ENCODE measurements around the gene RNU7-1. TPM values are rescaled to one million over a fixed set of nuclear protein-coding genes. Genes with fewer than 3 reads are reported as not detected.
A peak's percentile ranks its signal among the peaks of the same experiment; 100 is the strongest.

The RNU7-1 gene
- polyA plus RNA-seq, 1 experiment: not detected

GRCh38 chr12:6941782-6942181, 1.8 kb upstream of the RNU7-1 start:
- no peak for TF ChIP-seq CTCF (IDR thresholded peaks at IDR 0.05; ENCODE audit: insufficient read depth, low read depth, low read length)
- ChIA-PET POLR2A (no interaction called here), CTCF (interaction anchor here (1.4 to 10.0 kb wide), 4 partner anchors 17 to 70 kb away, joined by 5 to 129 read pairs (median 14); partner anchors contain the start of gene SPSB2)
- Histone ChIP-seq H3K27me3 (ENCODE audit: control insufficient read depth, insufficient read depth, low read length) (no peaks in the 10 kb centered on the region), H3K4me3 (ENCODE audit: low read depth, low read length) (no peak overlapping the region), H3K36me3 (ENCODE audit: control insufficient read depth, insufficient read depth, low read length) (peaks cover 28% of the 10 kb centered on the region)
- DNase-seq (ENCODE audit: low read depth): no peak

GRCh38 chr12:6942331-6942665, 1.3 kb upstream of the RNU7-1 start:
- H3K27me3 ChIP-seq (ENCODE audit: control insufficient read depth, insufficient read depth, low read length): no peaks in the 10 kb centered on the region
- H3K4me3 ChIP-seq (ENCODE audit: low read depth, low read length): no peak overlapping the region
- DNase-seq (ENCODE audit: low read depth): no peak
- CTCF ChIA-PET: interaction anchor here (6.5 to 10.0 kb wide), 2 partner anchors 18 to 19 kb away, joined by 65 to 129 read pairs; no protein-coding TSS in a partner anchor
- POLR2A ChIA-PET: no interaction called here
- TF ChIP-seq CTCF (IDR thresholded peaks at IDR 0.05; ENCODE audit: insufficient read depth, low read depth, low read length): no peak
- H3K36me3 ChIP-seq (ENCODE audit: control insufficient read depth, insufficient read depth, low read length): peaks cover 24% of the 10 kb centered on the region

- DNase-seq (ENCODE audit: low read depth): peak; percentile 66
- no peak for TF ChIP-seq CTCF (IDR thresholded peaks at IDR 0.05; ENCODE audit: insufficient read depth, low read depth, low read length)
- Histone ChIP-seq H3K4me3 (ENCODE audit: low read depth, low read length) (peak overlapping the region; percentile 67; the same call in 1 of the 2 replicates), H3K27me3 (ENCODE audit: control insufficient read depth, insufficient read depth, low read length) (no peaks in the 10 kb centered on the region), H3K36me3 (ENCODE audit: control insufficient read depth, insufficient read depth, low read length) (peaks cover 24% of the 10 kb centered on the region)
- ChIA-PET POLR2A (interaction anchor here (0.6 kb wide), 2 partner anchors 9 to 25 kb away, joined by 3 read pairs; no protein-coding TSS in a partner anchor), CTCF (interaction anchor here (0.7 to 10.0 kb wide), 16 partner anchors 9 to 169 kb away, joined by 3 to 129 read pairs (median 8); partner anchors contain the start of genes C1RL, C1S, LPCAT3 and SPSB2)
Measured at GRCh38 chr12:6943389-6943721, 261 bp upstream of the RNU7-1 start.

GRCh38 chr12:6944381-6945186, 968 bp downstream of the RNU7-1 start:
- H3K36me3 ChIP-seq (ENCODE audit: control insufficient read depth, insufficient read depth, low read length): peaks cover 19% of the 10 kb centered on the region
- peak; percentile 87 for TF ChIP-seq CTCF (IDR thresholded peaks at IDR 0.05; ENCODE audit: insufficient read depth, low read depth, low read length)
- DNase-seq (ENCODE audit: low read depth): peak; percentile 57
- peak overlapping the region; percentile 67 for H3K4me3 ChIP-seq (ENCODE audit: low read depth, low read length)
- ChIA-PET POLR2A (interaction anchor here (0.5 to 1.1 kb wide), 4 partner anchors 20 to 992 kb away, joined by 6 to 13 read pairs (median 9); no protein-coding TSS in a partner anchor), CTCF (interaction anchor here (0.6 to 6.5 kb wide), 33 partner anchors 9 to 693 kb away, joined by 3 to 65 read pairs (median 5); partner anchors contain the start of genes C1RL, C1S, LPCAT3 and SPSB2)
- H3K27me3 ChIP-seq (ENCODE audit: control insufficient read depth, insufficient read depth, low read length): no peaks in the 10 kb centered on the region

- no peak for TF ChIP-seq CTCF (IDR thresholded peaks at IDR 0.05; ENCODE audit: insufficient read depth, low read depth, low read length)
- Histone ChIP-seq H3K4me3 (ENCODE audit: low read depth, low read length) (no peak overlapping the region), H3K27me3 (ENCODE audit: control insufficient read depth, insufficient read depth, low read length) (no peaks in the 10 kb centered on the region), H3K36me3 (ENCODE audit: control insufficient read depth, insufficient read depth, low read length) (peaks cover 15% of the 10 kb centered on the region)
- ChIA-PET POLR2A (no interaction called here), CTCF (interaction anchor here (1.2 to 6.5 kb wide), 12 partner anchors 13 to 692 kb away, joined by 3 to 65 read pairs (median 12); partner anchors contain the start of genes C1RL and SPSB2)
- DNase-seq (ENCODE audit: low read depth): no peak
Measured at GRCh38 chr12:6945613-6946012, 2.0 kb downstream of the RNU7-1 start.

All from BJ (cell line).